ENCODE results near the gene NSD1.
"Not testable (repeated sequence)": the region's sequence is repeated elsewhere in the genome, so short reads cannot be mapped to it uniquely, and the experiment has no call there.

Gene NSD1

GRCh38 chr5:177177847-177178437 is 44.4 kb downstream of the NSD1 start:
- DNase-seq: not testable (repeated sequence)

- DNase-seq: no peak
Measured at GRCh38 chr5:177178733-177179304, 45.2 kb downstream of the NSD1 start.

GRCh38 chr5:177179431-177179830 is 45.9 kb downstream of the NSD1 start:
- DNase-seq: no peak

- DNase-seq: no peak
Measured at GRCh38 chr5:177183142-177183541, 49.6 kb downstream of the NSD1 start.

- DNase-seq: no peak
Measured at GRCh38 chr5:177183766-177184360, 50.3 kb downstream of the NSD1 start.

- DNase-seq: no peak
Measured at GRCh38 chr5:177185993-177186392, 52.4 kb downstream of the NSD1 start.

- DNase-seq: no peak
Measured at GRCh38 chr5:177186645-177187044, 53.1 kb downstream of the NSD1 start.

- no peak for DNase-seq
Measured at GRCh38 chr5:177188775-177189174, 55.2 kb downstream of the NSD1 start.

GRCh38 chr5:177189416-177189815 is 55.8 kb downstream of the NSD1 start:
- no peak for DNase-seq

- no peak for DNase-seq
Measured at GRCh38 chr5:177189965-177190364, 56.4 kb downstream of the NSD1 start.

- peak; percentile 23 for DNase-seq
Measured at GRCh38 chr5:177194268-177194667, 60.7 kb downstream of the NSD1 start.

GRCh38 chr5:177195307-177195952 is 61.9 kb downstream of the NSD1 start:
- DNase-seq: no peak

GRCh38 chr5:177198738-177199137 is 65.2 kb downstream of the NSD1 start:
- no peak for DNase-seq

GRCh38 chr5:177204281-177204680 is 70.7 kb downstream of the NSD1 start:
- DNase-seq: no peak

- DNase-seq: no peak
Measured at GRCh38 chr5:177209610-177210009, 76.0 kb downstream of the NSD1 start.

GRCh38 chr5:177212242-177212641 is 78.7 kb downstream of the NSD1 start:
- DNase-seq: no peak

- DNase-seq: no peak
Measured at GRCh38 chr5:177220576-177220975, 87.0 kb downstream of the NSD1 start.

GRCh38 chr5:177222269-177222668 is 88.7 kb downstream of the NSD1 start:
- DNase-seq: no peak

- DNase-seq: no peak
Measured at GRCh38 chr5:177225798-177226197, 92.2 kb downstream of the NSD1 start.

GRCh38 chr5:177226860-177227259 is 93.3 kb downstream of the NSD1 start:
- DNase-seq: no peak

- DNase-seq: no peak
Measured at GRCh38 chr5:177228751-177229150, 95.2 kb downstream of the NSD1 start.

GRCh38 chr5:177230660-177231059 is 97.1 kb downstream of the NSD1 start:
- DNase-seq: no peak

- no peak for DNase-seq
Measured at GRCh38 chr5:177231479-177232250, 98.1 kb downstream of the NSD1 start.
